GM21447 (cell line): ENCODE data around the gene LSM3.

Source experiments
- ATAC-seq: cut with Tn5 transposase; IDR thresholded peaks from one replicate; pipeline ENCODE4 v1.9.1; 2021; ENCODE audit not compliant: unreplicated experiment

LSM3 gene

DNA sequence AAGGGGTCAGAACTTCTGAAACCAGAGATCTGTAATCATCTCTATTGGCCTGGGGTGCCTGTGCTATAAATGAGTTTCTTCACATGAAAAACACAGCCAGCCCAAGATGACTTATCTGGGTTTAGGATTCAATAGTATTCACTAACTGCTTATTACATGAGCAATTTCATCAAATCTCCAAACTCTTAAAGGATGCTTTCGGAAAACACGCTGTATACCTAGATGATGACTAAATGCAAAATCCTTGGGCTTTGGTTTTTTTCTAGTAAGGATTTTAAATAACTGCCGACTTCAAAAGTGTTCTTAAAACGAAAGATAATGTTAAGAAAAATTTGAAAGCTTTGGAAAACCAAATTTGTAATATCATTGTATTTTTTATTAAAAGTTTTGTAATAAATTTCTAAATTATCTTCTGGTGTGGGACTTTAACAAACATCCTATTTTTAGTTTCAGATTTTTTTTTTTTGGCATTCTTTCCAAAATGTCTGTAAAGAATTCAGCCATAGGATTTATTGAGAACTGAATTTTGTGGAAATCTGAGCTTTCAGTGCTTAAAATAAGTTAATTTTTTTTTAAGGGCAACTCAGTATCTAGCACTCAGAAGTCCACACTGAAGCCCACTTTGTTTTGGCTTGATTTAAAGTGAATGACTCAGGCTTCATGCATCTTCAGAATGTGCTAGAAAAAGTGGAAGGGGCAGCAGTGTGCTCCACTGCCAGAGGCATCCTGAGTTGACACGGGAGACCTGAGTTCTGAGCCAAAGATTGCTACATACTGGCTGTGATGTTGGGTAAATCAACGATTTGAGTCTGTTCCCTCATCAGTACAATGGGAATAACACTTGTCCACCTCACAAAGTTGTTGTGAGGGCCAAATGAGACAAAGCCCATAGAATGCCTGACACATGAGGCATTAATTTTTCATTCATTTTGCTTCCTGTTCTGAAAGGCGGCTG lies 35.1 kb upstream of the LSM3 start:
- ATAC-seq, result no peak

DNA sequence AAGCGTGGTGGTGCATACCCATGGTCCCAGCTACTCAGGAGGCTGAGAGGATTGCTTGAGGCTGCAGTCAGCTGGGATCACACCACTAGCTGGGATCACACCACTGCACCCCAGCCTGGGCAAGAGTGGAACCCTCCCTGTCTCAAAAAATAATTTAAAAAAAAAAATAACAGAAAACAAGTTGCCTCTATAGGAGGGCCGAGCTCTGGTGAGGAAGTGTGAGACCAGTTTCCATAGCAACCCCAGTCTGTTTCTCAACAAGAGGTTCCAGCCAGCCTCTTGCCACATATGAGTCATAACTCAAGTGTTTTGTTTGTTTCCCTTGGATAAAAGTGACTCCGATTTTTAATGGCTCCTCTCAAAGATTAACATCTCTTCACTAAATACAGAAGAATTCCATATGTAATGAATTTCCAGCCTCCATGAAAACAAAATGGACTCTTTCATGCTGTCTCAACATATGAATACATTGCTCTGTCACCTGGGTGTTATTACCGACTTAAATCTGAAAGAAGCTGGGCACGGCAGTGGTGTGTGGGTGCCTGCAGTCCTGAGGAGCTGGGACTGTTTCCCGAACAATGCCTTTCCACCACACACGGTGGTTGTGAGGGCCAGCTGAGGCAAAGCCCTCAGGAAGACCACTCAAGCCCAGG lies 34.1 kb upstream of the LSM3 start:
- peak; percentile 96 for ATAC-seq

DNA sequence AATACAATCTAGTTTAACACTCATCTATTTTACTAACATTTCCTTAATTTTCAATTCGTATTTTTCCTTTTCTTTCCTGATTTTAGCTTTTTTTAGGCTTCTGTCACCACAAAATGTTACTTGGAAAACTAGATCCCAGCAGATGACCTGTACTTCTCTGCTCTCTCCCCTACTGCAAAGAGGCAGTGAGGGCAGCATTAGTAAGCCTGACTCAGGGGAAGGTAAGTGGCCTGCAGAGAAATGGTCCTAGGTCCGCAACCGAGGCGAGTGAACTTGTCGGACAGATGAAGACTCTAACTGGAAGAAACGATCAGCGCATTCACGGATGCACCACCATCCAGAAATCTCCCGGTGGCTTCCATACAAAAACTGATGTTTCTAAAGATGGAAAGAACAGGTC lies 33.4 kb upstream of the LSM3 start:
- ATAC-seq, result no peak

DNA sequence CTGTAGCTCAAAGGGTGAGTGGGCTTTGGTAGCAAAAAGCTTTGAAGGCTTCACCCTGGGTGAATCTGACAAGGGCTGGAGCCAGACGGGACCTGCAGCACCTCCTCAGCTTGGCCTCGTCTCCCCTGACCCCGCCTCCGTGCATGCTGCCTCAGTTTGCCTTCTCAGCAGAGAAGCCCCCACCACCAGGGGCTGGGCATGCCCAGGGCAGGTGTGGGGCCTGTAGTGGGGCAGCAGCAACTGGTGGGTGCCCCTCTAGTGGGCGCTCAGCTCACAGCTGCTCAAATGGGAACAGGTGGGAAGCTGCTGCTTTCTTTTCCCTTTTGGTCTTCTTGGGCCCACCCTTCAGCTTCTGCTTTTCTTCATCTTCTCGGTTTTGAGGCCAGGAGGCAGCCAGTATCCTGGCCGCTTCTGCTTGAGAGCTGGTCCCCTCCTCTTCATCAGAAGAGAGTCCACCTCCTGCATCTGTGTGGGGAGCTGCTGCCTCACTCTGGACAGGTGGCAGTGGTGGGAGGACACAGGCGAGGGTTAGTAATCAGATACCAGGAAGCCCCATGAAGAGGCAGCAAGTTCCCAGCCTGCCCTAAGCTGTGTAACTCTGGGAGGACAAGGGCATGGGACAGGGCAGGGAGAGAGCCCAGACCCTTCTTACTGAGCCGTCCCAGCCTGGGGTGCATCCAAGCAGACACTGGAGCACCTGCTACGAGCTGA lies 32.8 kb upstream of the LSM3 start:
- ATAC-seq, result no peak

DNA sequence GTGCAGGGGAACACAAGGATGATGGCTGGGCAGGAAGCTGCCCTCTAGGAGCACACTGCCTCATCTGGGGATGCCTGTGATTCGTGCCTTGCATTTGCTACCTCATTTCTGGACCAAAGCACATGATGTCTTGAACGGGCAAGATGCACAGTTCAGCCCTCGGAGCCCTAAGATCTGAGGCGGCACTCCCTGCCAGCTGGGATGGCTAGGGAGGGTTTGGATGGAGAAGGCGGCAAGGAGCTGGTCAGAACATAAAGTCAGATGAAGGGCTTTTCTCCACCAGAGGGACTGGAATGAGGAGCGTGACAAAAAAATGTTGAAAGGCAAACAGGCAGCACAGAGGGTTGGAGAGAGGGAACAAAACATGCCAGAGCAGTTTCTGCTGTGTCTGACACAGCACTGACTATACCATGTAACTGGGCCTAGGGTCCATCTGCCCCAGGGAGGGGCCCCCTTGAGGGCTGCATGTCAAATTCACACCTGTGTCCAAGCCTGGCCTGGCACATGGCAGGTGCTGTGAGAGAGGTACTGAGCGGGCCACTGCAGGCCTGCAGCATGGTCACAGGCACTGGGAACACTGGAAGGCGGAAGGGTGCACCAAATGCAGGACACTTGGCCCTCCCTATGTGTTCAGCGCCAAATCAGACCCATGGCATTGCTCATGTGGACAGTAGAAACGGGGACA lies 32.1 kb upstream of the LSM3 start:
- no peak for ATAC-seq

DNA sequence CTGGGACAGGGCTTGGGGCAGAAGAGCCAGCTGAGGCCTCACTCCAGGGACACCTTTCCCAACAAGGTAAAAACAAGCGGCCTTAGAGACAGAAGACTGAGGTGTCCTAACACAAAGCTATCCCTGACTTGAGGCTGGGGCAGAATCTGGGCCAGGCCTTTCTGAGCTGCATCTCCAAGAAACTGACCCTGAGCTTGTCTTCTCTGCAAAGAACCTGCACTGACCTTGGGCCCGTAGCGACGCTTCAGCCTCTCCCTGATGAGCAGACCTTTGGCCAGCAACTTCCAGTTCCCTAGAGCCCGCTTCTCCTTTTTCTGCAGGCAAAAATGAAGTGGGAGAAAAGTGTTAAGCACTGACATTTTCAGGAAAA lies 31.6 kb upstream of the LSM3 start:
- no peak for ATAC-seq

DNA sequence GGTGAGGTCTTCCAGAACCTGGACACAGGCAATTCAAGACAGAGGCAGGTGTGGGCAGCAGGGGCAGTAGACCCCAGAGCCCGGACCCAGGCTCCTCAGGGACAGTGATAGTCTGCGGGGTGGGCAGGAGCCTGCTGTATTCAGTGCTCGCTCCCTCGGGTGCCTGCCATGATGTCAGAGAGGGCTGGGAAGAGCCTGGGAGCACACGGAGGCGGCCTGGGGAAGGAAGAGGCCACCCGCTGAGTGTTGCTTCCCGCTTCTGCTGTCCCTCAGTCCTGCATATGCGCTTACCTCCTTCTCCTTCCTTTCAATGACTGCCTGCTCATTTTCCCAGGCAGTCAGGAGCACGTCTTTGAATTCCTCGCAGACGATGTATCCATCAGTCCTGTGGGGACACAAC lies 31.0 kb upstream of the LSM3 start:
- no peak for ATAC-seq

DNA sequence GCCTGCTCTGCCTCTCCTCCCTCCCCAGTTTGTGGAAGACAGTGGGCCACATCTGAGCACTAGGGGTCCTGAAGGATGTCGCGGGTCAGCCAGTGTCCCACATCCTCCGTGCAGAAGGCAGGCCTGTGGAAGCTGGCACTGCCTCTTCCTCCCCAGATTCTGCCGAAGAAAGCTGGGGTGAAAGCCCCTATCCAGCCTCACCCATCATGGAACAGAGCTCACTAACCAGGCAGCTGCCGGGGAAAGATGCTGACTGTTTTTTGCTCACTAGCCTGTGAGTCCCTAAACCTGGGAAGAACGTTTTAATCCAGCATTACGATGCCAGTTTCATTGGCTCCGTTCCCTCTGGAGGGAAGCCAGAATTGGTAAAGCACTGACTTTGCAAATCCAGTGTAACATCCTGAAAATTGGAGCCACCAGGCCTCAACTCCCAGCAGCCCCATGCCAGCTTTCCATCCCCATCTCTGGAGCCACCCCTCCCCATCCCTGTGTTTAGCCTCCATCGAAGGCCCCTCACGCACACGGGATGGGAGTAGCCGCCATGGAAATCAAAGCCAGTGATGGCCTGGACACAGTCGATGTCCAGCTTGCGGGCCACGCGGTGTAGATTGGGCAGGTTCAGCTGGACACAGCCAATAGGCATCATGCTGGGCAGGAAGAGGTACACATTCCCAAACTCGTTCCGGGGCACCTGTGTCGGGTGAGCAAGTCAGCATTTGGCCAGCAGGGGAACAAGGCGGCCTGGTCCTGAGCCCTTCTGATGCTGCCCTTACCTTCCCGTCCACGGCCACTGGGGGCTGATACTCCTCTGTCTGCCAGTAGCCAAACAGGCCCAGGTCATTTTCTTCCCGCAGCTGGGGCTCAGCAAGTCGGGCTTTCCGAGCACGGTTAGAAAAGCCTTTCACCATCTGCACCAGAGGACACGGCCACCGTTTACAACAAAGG lies 30.3 kb upstream of the LSM3 start:
- no peak for ATAC-seq

DNA sequence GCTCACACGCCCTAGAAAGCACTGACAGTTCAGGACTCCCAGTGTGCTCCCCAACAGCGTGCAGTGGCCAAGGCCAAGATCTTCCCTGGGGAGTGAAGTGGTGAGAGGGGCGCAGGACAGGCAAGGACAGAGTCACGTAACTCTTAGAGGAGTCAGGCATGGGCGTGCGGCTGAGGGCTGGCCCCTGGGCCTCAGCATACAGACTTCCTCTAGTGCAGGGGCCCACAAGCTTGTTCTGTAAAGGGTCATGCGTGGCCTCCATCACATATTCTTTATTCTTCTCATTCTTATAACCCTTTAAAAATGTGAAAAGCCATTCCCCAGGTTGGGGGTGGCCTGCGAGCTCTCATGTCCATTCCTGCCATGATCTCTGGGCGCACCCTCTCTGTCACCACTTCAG lies 28.5 kb upstream of the LSM3 start:
- ATAC-seq, result no peak

DNA sequence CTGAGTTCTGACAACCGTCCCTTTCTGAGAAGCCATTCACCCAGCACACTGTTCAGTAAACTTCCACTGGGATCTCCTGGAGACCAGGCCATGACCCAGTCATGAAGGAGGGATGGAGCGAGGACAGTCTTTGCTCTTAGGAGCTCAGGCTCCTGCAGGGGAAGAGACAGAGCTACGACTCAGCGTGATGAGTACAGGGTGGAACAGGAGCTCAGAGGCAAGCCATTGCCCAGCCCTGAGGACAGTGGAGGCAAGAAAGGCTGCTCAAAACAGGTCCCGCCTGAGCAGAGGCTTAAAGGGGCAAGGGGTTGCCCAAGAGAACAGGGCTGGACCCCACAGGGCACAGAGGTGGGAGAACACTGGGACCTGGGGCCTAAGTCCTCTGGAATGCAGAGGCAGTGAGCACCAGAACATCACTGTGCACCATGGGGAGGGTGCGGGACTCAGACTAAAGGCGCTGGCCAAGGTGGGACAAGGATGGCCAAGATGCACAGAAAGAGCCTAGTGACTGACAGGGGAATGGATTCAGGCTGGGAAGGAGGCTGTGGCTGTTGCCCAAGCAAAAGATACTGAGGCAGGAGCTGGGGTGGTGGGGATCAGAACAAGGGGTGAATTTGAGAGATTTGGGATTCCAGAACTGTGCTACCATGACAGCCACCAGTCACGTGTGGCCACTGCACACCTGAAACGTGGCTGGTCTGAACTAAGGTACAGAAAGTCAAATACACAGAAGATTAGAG lies 28.0 kb upstream of the LSM3 start:
- no peak for ATAC-seq

DNA sequence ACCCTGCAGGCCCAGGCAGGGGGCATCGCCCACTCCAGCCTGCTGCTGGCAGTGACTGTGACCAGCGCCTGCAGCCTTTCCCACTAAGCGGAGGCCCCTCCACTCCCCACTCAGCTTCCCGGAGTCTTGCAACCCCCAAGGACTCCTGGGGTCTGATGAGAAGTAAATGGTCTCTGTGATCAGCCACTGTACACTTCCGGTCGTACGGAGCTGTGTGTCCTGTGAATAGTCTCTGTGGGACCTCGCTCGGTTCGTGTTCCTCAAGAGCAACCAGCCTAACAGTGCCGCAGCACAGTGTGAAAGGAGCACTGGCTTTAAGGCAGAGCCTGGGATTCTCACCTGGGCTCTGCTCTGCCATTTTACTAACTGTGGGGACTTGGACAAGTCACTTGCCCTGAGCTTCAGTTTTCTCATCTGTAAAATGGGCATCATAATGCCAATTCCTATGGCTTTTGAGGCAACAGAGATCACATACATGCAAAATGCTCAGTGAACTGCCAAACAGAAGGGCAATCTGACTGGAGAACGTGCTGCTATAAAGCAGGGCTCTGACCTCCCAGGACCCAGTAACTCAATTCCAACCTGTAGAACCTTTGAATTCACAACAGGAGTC lies 27.0 kb upstream of the LSM3 start:
- ATAC-seq, result no peak

DNA sequence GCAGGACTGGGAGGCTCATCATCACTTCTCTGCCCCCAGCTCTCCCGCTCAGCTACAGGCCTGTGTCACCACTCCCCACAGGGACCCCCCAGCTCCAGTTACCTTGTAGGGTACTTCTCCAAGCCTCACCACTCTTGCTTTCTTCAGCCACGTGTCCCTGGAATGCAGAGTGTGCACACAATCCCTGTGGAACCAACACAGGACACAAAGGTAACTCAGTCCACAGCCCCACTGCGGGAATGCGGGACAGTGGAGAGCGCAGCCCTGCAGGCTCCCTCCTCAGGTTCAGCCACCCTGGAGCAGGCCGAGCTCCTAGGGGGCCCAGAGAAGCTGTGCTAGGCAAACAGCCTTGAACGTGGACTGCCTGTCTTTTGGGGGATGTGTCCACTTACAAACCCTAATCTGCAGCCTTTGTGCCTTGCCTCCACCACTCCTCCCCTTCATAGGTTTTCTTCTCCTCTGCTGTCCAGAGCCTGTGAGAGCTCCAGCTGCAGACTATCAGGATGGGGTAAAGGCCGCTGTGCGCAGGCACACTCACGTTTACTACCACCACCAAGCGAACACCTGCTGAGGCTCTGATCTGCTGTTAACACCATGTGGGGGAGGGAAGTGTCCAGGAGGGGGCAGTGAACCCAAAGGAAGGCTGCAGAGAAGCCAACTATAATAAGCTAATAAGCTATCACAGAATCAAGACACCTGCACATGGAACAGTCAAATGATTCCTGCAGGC lies 26.2 kb upstream of the LSM3 start:
- no peak for ATAC-seq

DNA sequence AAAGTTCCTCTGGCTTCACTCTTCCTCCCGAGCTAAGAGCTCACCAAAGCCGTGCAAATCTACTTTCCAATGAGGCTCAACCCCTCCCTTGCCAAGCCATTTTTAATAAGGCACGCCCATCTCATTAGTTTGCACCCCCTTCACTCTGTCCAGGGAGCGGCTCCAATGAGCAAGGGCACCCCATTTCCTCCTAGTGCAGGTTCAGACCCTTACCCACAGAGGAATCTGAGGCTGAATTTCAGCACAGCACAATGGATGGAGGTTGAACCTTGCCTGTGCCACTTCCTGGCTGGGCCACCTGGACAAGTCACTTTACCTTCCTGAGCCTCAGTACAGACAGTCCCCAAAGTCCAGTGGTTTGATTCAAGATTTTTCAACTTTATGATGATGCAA lies 25.7 kb upstream of the LSM3 start:
- no peak for ATAC-seq

DNA sequence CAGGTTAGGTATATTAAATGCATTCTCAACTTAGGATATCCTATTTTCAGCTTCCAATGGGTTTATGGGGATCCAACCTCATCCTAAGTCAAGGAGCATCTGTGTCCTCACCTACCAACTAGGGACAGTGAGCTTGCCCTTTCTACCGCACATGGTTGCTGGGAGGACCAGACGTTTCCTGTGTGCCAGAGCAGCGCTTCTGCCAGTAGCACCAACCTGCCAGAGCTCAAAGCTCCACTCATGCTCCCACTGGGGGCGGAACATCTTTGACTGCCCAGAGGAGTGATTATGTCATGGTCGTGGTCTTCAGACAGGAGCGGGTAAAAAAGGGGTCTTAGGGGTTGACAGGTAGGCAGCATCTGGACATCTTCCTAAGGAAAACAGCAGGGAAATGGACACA lies 25.0 kb upstream of the LSM3 start:
- ATAC-seq, result no peak

DNA sequence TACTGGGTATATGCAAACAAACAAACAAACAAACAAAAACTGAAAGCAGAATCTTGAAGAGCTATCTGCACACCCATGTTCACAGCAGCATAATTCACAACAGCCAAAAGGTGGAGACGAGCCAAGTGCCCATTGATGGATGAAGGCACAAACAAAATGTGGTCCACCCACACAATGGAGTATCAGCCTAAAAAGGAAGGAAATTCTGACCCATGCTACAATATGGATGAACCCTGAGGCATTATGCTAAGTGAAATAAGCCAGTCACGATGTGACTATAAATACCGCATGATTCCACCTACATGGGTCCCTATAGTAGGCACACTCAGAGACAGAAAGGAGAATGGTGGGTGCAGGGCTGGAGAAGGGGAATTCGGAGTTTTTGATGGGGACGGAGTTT lies 24.3 kb upstream of the LSM3 start:
- no peak for ATAC-seq

DNA sequence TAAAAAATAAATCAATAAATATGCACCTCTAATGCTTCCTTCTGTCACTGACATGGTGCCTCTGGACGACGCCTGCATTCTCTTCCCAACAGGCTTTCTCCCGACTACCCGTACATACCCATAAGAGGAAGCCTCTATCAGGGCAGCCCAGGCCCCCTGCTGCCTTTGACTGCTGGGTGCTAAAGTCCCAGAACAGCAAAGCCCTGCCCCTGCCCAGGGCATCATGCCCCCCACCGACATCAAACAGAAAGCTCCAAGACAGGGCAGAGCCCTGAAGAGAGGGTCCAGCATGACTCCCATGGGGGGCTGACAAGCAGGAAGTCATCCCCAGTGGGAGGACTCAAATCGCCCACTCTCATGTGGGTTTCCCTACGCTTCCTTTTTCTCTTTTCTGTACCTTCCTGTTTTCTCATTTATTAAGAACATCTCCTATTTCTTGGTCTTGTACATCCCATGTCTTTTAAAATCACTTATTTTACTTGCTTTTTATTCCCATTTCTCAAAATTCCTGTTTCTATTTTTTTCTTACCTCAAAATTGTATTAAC lies 23.6 kb upstream of the LSM3 start:
- ATAC-seq, result no peak

DNA sequence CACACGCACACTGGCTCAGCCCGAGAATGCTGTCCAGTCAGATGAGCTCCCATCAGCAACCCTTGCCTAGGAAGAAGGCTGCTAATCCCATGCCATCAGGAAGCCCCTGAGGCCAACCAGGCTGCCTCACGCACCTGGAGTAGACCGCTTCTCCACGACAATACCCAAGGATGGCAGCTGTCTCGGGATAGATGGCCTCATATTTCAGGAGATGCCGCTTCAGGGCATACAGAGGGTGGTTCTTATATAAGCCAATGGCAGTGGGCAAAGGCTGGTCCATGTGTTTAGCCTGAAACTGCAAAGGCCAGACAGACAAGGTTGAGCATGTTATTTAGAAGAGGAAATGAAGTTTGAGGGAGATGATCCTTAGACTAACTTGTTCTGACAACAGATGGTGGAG lies 22.4 kb upstream of the LSM3 start:
- ATAC-seq, result no peak

DNA sequence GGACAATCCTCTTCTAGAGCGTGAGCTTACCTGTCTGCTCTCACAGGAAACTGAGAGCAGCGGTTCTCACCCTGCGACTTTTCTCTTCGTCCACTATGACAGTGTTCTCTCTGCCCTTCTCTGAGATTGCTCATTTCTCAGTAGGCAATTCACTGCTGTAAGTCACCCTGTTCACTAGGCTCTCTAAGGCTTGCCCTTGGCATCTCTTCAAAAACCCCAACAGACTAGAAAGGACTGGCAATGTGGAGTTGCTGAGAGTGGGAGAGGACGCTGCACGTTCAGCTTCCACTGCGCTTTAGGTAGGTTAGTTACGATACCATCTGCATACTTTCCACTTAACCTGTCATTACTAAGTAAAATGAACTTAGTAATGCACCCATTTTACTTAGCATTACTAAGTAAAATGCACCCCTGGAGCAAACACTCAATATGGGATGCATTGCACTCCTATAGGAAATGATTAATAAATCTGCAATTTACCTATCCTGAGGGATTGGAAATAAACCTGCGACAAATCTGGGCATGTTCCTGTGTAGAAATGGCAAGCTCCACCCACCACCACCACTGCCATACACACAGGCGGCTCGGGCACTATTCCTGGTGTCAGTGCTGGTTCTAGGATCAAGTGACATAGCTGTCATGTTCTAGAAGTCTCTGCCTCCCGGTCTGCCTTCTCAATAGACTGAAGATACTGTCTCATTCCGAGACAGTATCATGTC lies 21.6 kb upstream of the LSM3 start:
- ATAC-seq, result no peak
